ENCODE results near the gene LRRC7. TPM values are rescaled to one million over a fixed set of nuclear protein-coding genes. Genes with fewer than 3 reads are reported as not detected.

The LRRC7 gene
- total RNA-seq, 1 donor from 2014 or later, result not detected

DNA sequence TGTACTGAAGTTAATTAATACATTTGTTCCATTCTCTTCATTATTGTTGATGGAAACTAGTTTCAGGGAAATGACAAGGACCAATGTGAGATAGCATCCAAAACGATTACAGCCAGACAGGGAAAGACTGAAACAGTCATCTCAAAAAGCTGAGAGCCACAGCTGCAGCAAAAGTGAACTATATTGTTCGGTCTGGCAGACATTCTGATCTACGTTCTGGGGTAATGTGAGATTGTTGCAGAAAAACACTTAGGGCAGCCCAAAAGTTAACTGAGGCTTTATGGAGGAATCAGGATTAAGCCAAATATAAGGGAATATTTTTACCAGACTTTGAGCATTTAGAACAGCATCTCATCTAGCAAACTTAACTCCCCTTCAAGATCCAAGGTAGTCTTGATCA is 524.8 kb downstream of the LRRC7 start:
- TF ChIP-seq, protein P1, sequence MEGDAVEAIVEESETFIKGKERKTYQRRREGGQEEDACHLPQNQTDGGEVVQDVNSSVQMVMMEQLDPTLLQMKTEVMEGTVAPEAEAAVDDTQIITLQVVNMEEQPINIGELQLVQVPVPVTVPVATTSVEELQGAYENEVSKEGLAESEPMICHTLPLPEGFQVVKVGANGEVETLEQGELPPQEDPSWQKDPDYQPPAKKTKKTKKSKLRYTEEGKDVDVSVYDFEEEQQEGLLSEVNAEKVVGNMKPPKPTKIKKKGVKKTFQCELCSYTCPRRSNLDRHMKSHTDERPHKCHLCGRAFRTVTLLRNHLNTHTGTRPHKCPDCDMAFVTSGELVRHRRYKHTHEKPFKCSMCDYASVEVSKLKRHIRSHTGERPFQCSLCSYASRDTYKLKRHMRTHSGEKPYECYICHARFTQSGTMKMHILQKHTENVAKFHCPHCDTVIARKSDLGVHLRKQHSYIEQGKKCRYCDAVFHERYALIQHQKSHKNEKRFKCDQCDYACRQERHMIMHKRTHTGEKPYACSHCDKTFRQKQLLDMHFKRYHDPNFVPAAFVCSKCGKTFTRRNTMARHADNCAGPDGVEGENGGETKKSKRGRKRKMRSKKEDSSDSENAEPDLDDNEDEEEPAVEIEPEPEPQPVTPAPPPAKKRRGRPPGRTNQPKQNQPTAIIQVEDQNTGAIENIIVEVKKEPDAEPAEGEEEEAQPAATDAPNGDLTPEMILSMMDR (IDR thresholded peaks at IDR 0.05), result no peak
- no peak overlapping the region for H3K27ac Mint-ChIP-seq
- H3K36me3 Mint-ChIP-seq (ENCODE audit: low read depth), result no peaks in the 10 kb centered on the region
- POLR2A ChIA-PET, result no interaction called here
- no peaks in the 10 kb centered on the region for H3K4me1 Mint-ChIP-seq
- intact Hi-C loops (cut with micrococcal nuclease), result no loop called here
- H3K9me3 Mint-ChIP-seq, result no peaks in the 10 kb centered on the region
- H3K27me3 Mint-ChIP-seq, result peaks cover 6% of the 10 kb centered on the region
- CTCF ChIA-PET, result no interaction called here
- no peak for DNase-seq
- H3K4me3 Mint-ChIP-seq, result no peak overlapping the region
- no peak for ATAC-seq (ENCODE audit: low read depth)

DNA sequence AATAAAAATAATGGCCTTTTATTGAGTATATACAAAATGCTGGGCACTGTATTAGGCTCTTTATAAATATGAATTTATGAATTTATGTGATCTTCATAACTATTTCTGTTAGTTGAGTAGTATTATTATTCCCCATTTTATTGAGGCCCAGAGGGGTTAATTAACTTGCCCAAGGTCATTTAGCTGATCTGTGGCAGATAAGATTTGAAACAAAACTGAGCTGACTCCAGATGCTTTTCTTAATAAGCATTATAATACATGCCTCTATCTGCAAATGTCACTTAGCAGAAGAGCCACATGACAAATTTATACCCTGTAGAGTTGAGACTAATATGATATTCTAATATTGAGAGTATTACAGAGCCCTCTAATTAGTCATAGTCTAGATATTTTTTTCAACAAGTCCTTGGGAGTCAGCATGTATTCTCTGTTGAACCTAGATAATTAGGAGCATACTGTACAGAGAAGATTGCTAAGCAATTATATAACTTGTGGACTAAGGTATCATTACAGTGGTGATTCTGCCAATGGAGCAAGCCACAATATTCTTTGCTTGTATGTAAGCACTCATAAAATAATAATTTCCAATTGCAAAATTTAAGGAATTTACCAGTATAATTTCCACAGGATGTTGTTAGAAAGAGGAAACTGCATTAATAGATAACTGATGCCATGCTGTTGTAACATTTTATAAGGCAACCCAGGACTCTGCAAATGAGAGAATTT is 525.7 kb downstream of the LRRC7 start:
- ATAC-seq (ENCODE audit: low read depth), result no peak
- no peak overlapping the region for H3K27ac Mint-ChIP-seq
- TF ChIP-seq, protein P1 (IDR thresholded peaks at IDR 0.05), result no peak
- ChIA-PET POLR2A (no interaction called here), CTCF (no interaction called here)
- no peaks in the 10 kb centered on the region for H3K4me1 Mint-ChIP-seq
- peaks cover 6% of the 10 kb centered on the region for H3K27me3 Mint-ChIP-seq
- no peaks in the 10 kb centered on the region for H3K36me3 Mint-ChIP-seq (ENCODE audit: low read depth)
- DNase-seq, result no peak
- no peaks in the 10 kb centered on the region for H3K9me3 Mint-ChIP-seq
- intact Hi-C loops (cut with micrococcal nuclease), result no loop called here
- H3K4me3 Mint-ChIP-seq, result no peak overlapping the region

- intact Hi-C loops (cut with micrococcal nuclease), result no loop called here
- ChIA-PET CTCF (no interaction called here), POLR2A (no interaction called here)
- no peak for ATAC-seq (ENCODE audit: low read depth)
- H3K4me1 Mint-ChIP-seq, result no peaks in the 10 kb centered on the region
- no peaks in the 10 kb centered on the region for H3K36me3 Mint-ChIP-seq (ENCODE audit: low read depth)
- H3K9me3 Mint-ChIP-seq, result no peaks in the 10 kb centered on the region
- H3K4me3 Mint-ChIP-seq, result no peak overlapping the region
- no peak overlapping the region for H3K27ac Mint-ChIP-seq
- no peak for DNase-seq
- TF ChIP-seq, protein P1 (IDR thresholded peaks at IDR 0.05), result no peak
- peaks cover 5% of the 10 kb centered on the region for H3K27me3 Mint-ChIP-seq
These were observed 533.5 kb downstream of the LRRC7 start for GRCh38 chr1:70101231-70101630.

DNA sequence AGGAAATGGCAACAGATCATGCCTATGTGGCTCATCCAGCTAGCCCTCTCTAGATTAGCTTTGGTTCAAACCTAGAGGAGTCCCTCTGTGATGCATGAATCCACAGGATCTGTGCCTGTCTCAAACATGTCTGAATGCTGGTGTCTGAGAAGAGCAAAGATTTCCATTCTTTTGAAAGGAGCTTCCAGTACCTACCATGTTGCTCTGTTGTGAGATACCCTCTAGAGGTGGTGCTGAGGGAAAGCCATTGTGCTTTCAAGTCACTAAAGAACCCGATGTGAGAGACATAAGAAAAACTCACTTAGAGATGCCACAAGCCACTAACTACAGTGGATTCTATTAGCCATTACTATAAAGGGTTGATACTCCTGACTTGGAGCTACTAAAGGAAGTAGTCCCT is 534.1 kb downstream of the LRRC7 start:
- Mint-ChIP-seq H3K27me3 (peaks cover 5% of the 10 kb centered on the region), H3K9me3 (no peaks in the 10 kb centered on the region), H3K4me1 (no peaks in the 10 kb centered on the region), H3K4me3 (no peak overlapping the region), H3K36me3 (ENCODE audit: low read depth) (no peaks in the 10 kb centered on the region), H3K27ac (no peak overlapping the region)
- ChIA-PET POLR2A (no interaction called here), CTCF (no interaction called here)
- intact Hi-C loops (cut with micrococcal nuclease), result no loop called here
- ATAC-seq (ENCODE audit: low read depth), result no peak
- TF ChIP-seq, protein P1 (IDR thresholded peaks at IDR 0.05), result no peak
- DNase-seq, result no peak

DNA sequence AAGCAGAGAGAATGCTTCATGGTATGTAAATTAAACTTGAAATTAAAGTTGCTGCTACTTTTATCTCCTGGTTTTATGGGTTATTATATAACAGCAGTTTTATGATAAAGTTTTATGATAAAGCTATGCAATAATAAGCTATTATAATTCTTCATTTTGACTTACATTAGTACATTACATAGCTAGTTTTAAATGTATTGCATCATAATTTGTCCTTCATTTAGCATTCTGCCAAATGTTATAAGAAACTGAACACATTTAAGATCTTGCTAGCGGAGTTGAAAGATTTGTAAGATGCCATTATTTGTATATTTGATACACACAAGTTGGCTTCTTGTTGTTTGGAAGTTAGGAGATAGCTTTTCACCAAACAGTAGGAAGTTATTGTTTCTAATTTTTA is 536.0 kb downstream of the LRRC7 start:
- Mint-ChIP-seq H3K4me1 (no peaks in the 10 kb centered on the region), H3K27ac (no peak overlapping the region), H3K9me3 (no peaks in the 10 kb centered on the region), H3K4me3 (no peak overlapping the region), H3K36me3 (ENCODE audit: low read depth) (no peaks in the 10 kb centered on the region), H3K27me3 (peaks cover 5% of the 10 kb centered on the region)
- CTCF ChIA-PET, result interaction anchor here (1.1 kb wide), 1 partner anchor 9 kb away, joined by 3 read pairs; no protein-coding TSS in a partner anchor
- ATAC-seq (ENCODE audit: low read depth) (no peak), DNase-seq (no peak)
- intact Hi-C loops (cut with micrococcal nuclease), result no loop called here
- TF ChIP-seq, protein P1 (IDR thresholded peaks at IDR 0.05), result no peak
- POLR2A ChIA-PET, result no interaction called here
